ENCODE results near the gene THBS4.

Gene THBS4

DNA sequence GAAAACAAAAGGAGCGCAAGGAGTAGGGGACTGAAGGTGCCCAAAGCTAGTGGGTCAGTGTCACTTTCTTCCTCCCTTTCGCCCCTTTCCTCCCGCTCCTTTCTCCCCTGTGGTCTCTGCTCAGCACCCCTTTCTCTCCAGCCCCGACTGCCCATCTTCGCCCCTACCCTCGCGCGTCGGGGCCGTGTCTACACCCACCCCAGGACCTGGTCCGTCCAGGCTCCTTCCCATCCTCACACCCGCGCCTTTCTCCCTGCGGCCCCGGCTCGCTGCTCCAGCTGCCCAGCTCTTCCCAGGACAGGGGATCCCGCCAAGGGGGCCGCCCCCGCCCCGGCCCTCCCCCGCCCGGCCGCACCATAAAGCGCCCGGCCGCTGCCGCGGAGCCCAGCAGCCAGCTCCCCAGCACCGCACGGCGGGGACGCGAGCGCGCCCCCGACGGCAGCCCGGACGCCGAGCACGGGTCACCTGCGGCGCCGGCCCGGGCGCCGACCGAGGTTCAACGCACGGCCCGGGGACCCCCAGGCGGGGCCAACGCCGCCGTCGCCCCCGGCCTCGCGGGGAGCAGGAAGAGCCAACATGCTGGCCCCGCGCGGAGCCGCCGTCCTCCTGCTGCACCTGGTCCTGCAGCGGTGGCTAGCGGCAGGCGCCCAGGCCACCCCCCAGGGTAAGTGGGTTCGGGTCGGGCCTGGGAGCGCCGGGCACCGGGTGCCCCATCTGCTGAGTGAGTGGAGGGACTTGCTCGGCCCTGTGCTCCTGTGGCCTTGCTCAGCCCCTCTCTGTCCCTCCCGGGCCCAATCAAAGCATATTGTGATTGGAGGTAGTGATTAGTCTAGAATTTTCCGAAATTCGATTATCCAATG, at the start of gene THBS4:
THBS4 (plus strand) TSS at position 387 of the 860 bp plus-strand sequence; CDS start at position 577, 190 bp downstream.
- no peak for DNase-seq

- no peak for DNase-seq
Observed at GRCh38 chr5:79986260-79986659, 48.9 kb upstream of the THBS4 start.

GRCh38 chr5:79990205-79990597, 44.9 kb upstream of the THBS4 start:
- no peak for DNase-seq

DNA sequence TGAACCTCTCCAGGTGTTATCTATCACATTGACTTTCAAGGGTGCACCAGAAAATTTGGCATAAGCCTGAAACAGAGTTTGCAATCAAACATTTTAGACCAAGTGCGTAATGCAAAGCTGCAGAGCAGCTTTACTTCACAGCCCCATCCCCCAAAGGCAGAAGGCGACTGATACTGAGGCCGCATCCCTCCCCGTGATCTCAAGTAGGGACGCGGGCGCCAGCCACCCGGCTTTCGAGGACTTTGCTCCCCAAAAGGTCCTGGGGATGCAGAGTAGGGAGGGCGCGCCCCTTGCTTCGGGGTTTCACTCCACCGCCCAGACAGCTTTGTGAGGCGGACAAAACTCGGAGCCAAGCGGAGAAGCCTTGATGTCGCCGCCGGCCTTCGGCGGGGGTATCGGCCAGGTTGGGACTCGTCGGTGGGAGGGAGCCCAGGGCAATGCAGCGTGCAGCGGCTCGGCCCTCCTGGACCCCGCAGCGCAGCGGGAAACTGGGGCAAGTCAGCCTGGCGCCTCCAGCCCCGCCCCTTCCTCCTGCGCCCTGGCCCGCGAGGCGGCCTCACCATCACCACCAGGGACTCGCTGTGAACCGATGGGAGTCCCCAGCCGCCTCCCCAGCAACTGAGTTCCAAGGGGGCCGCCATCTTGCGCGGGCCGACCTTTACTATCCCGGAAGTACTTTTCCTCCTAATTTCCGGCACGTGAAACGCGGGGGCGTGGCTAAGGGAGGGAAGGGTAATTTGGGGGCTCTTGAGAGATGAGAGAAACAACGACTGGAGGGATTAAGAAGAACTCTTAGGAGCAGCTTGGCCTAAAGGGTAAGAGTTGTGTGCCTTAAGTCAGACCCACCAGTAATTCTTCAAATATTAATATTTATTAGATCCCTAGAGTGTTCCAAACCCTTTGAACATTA, 44.3 kb upstream of the THBS4 start, which contains the start of gene MTX3:
MTX3 (minus strand) TSS at position 665 of the 910 bp plus-strand sequence; CDS start at position 641, 24 bp downstream.
- peak; percentile 89 for DNase-seq

GRCh38 chr5:79992891-79993657, 42.1 kb upstream of the THBS4 start:
- DNase-seq = no peak

GRCh38 chr5:79999722-80000121, 35.4 kb upstream of the THBS4 start:
- no peak for DNase-seq

GRCh38 chr5:80002677-80003076, 32.5 kb upstream of the THBS4 start:
- no peak for DNase-seq

DNA sequence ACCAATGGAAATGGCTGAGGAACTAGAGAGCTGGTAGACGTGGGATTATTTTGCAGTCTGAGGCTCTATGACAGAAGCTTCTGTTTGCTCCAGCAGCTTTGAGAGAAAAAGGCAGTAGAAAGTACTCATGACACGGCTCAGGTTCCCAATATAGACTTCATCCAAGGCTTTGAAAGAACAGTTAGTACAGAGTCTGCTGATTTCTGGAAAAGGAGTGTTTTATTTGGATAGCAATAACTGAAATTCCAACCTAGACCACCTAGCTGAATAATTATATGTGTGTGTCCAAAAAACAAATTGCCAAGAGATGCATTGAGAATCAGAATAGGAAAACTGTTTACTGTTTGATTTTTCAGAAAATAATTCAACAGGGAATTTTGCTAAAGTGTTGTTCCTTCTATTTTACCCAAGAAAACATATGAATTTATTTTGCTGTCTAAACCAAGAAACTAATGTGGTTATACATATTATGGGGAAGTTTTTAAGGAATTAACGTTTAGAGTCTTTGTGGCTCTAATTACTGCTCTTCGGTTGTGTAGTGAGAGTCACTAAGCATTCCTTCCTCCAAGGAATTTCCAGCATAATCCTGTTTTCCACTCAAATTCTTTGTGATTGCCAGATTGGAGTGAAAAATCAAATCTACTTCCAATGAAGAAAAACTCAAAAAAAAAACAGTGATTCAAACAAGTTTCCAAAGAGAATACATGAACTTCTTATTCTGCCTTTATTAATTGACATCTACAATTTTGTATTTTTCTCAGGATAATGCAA, 26.0 kb upstream of the THBS4 start:
- no peak for DNase-seq

DNA sequence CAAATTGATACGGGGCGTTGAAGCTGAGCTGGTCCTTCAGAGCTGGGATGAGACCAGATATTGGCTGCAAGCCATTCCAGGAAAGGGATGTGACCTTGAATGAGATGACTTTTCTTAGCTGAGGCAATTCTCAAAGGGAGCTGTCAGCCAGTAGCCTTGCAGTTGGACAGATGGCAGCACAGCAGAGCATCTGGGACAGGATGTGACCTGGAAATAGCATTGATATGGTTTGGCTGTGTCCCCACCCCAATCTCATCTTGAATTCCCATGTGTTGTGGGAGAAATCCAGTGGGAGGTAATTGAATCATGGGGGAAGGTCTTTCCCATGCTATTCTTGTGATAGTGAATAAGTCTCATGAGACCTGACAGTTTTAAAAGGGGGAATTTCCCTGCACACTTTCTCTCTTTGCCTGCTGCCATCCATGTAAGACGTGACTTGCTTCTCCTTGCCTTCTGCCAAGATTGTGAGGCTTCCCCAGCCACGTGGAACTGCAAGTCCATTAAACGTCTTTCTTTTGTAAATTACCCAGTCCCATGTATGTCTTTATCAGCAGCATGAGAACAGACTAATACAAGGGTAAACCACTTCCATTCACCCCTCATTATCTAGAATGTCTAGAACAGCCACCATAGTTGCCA, 24.3 kb upstream of the THBS4 start:
- no peak for DNase-seq

DNA sequence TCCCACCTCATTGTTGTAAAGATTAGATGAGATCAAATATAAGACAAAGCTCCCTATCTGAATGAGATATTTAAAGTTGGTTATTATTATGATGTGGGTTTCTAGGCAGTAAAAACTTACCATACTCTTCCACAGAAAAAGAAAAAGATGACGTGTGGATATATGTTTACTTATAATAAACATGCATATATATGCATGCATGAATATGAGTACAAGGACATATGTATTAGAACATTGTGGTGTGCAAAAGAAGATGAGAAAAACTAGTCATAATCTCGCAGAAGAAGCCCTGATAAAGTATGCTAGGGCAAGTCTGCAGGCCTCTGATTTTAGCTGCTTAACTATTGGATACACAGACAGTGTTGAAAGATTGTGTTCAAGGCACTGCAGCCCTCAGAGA, 10.1 kb upstream of the THBS4 start:
- no peak for DNase-seq

- DNase-seq = no peak
Observed at GRCh38 chr5:80026841-80027240, 8.3 kb upstream of the THBS4 start.

- DNase-seq = no peak
Observed at GRCh38 chr5:80031109-80031508, 4.0 kb upstream of the THBS4 start.

DNA sequence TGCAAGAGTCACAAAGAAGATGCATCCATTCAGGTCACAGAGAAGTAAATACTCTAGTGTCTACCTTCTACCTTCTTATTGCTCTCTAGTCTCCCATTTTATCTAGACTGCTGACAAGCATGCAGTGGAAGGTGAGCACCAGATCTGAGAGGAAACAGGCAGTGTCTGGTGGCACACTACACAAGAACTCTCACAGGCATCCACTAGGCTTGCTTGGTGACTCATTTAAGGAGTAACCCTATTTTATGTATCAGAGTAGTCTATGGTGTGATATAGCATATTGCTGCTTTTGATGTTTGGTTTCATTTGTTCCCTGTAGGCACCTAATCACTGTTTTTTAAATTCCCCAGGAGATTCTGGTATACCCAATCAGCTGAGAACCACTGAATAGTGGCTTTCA, 1.6 kb upstream of the THBS4 start:
- DNase-seq = no peak

DNA sequence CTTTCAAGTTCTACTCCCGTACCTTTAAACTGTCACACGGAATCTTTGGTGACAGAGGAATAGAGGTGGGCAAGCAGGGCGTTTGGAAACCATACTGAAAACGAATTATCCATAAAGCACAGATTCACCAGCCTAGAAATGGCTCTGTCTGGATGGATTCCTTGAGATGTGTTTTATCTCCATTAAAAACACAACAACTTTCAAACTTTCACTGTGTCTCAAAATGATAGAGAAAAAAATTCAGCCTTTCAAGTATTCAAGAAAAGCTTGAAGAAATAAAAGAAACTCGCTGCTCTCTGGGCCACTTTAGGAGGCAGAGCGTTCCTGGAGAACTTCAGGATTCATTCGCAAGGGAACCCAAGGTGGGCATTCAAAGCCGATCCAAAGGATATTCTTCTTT, 589 bp upstream of the THBS4 start:
- no peak for DNase-seq

- no peak for DNase-seq
Observed at GRCh38 chr5:80035839-80036238, 691 bp downstream of the THBS4 start.

DNA sequence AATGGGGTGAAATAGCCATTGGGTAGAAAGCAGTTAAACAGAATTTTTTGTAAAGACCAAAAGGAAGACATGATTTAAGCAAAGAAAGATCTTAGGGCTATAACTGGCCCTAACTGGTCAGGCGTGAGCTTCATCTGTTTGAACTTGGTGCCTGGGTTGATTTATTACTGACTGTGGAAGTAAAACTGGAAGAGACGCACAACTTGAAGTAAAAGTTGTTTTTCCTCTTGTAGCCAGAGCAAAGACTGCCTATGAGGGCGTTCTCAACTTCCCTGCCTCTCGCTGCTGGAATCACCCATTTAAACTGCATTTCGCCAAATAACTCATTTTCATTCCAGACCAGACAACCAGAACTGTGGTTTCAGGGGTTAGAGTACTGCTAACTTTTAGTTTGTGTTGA, 1.5 kb downstream of the THBS4 start:
- no peak for DNase-seq

- no peak for DNase-seq
Observed at GRCh38 chr5:80037366-80037765, 2.2 kb downstream of the THBS4 start.

DNA sequence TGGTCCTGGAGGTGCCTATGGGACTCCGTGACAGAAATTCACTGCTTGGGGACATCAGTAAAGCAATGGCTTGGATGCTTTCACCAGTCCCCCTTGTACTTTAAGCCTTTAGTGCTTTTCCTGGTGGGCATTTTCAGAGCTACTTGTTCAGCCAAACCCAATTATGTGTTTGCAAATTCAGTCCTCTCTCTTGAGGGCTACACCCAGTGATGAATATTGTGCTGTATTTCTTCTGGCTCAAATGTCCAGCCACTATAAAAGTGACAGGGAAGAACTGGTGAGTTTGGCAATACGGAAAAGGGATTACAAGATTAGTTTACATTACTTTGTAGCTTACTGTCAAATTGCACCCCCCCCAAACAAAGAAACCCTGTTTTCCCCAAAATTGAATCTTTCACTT, 4.5 kb downstream of the THBS4 start:
- no peak for DNase-seq

GRCh38 chr5:80041527-80041926, 6.4 kb downstream of the THBS4 start:
- DNase-seq = no peak

DNA sequence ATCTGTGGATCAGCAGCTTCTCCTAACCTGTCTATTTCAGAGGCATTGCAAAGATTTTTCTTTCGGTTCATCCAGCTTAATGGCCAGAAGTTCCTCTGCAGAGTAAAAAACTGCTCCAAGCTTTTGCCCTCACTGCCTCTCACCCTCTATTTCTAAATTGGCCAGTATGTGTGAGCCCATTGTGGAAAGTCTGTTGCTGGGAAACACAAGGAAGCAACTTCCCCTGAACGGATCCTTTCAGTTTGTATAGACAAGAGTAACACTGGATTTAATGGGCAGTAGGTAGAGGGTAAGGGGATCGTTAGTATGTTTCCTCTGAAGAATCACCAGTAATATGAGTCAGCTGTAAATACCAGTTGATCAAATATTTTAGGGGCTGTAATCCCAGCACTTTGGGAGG, 7.2 kb downstream of the THBS4 start:
- no peak for DNase-seq

DNA sequence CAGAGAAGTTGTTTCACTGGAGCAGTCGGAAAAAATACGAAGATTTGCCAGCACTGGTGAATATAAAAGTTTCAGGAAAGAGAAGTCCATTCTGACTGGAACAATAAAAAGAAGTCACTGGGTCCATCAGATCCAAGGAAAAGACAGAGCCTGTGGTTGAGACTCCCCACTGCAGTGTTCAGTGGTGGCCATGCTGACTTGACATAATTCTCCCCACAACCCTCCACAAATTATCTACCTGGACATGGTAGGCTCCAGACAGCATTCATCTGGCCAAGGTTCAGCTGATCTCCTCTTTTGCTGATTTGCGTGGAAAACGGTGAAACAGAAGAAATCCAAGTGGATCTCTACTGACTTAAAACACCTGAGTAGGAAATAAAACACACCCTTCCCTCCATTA, 8.0 kb downstream of the THBS4 start:
- no peak for DNase-seq
